Testis (tissue), 2 donors: Measurements from ENCODE around the gene SBK2.

Source experiments
- POLR2A ChIP-seq: fragments of 450-650 bp; IDR thresholded peaks from one replicate; pipeline ENCODE4 v1.6.1; 2017; ENCODE audit warnings: antibody characterized with exemption, mild to moderate bottlenecking, moderate library complexity
- TF ChIP-seq, protein P1 (sequence below), 3 experiments: fragments of 450-650 bp in 2 of 3; fragments of 200-600 bp in 1 of 3; sonication (generic) in 1 of 3; IDR thresholded peaks; one replicate each; pipeline ENCODE4 v1.5.1; 2016 to 2019; ENCODE audit warnings: antibody characterized with exemption in 3 of 3, mild to moderate bottlenecking in 2 of 3, moderate library complexity in 1 of 3

DNA sequence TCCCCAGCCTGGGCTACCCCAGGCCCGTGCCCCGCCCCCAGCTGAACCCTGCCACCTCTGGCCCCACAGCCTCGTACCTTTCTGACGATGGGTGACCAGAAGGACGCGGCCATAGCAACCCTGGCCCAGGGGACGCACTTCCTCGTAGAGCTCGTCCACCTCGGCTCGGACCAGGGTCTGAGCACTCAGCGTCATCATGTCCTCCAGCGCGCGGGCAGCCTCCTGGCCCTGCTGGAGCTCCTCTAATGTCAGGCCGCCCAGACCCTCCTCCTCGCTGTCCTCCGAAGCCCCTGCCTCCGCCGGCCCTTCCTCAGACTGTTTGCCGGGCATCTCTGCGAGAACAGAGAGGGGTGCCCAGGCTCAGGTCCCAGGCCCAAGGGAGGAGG lies 975 bp downstream of the SBK2 start:
- TF ChIP-seq, protein P1, sequence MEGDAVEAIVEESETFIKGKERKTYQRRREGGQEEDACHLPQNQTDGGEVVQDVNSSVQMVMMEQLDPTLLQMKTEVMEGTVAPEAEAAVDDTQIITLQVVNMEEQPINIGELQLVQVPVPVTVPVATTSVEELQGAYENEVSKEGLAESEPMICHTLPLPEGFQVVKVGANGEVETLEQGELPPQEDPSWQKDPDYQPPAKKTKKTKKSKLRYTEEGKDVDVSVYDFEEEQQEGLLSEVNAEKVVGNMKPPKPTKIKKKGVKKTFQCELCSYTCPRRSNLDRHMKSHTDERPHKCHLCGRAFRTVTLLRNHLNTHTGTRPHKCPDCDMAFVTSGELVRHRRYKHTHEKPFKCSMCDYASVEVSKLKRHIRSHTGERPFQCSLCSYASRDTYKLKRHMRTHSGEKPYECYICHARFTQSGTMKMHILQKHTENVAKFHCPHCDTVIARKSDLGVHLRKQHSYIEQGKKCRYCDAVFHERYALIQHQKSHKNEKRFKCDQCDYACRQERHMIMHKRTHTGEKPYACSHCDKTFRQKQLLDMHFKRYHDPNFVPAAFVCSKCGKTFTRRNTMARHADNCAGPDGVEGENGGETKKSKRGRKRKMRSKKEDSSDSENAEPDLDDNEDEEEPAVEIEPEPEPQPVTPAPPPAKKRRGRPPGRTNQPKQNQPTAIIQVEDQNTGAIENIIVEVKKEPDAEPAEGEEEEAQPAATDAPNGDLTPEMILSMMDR (IDR thresholded peaks at IDR 0.05) = no peak
- TF ChIP-seq POLR2A = no peak
